NCI-H1105 (cell line): ENCODE results near the gene PPP1R9B.

ENCODE experiments used
- DNase-seq: peaks from one replicate; lab custom pipeline; 2025; lab: John Stamatoyannopoulos, UW

Gene PPP1R9B

GRCh38 chr17:50155115-50155819, 4.8 kb upstream of the PPP1R9B start:
- DNase-seq = no peak

GRCh38 chr17:50154604-50155003, 4.1 kb upstream of the PPP1R9B start:
- DNase-seq = no peak

- no peak for DNase-seq
Measured at GRCh38 chr17:50153650-50154575, 3.4 kb upstream of the PPP1R9B start.

- DNase-seq = no peak
Measured at GRCh38 chr17:50152736-50153135, 2.3 kb upstream of the PPP1R9B start.

GRCh38 chr17:50151937-50152547, 1.6 kb upstream of the PPP1R9B start:
- DNase-seq = peak; percentile 77

GRCh38 chr17:50151041-50151936, 812 bp upstream of the PPP1R9B start:
- peak; percentile 69 for DNase-seq

- DNase-seq = no peak
Measured at GRCh38 chr17:50149417-50150353, 792 bp downstream of the PPP1R9B start.

GRCh38 chr17:50149091-50149416, 1.4 kb downstream of the PPP1R9B start:
- DNase-seq = no peak

GRCh38 chr17:50148226-50149090, 2.0 kb downstream of the PPP1R9B start:
- DNase-seq = peak; percentile 45

GRCh38 chr17:50147841-50148225, 2.6 kb downstream of the PPP1R9B start:
- DNase-seq = no peak

GRCh38 chr17:50146927-50147665, 3.4 kb downstream of the PPP1R9B start:
- no peak for DNase-seq

GRCh38 chr17:50146230-50146926, 4.1 kb downstream of the PPP1R9B start:
- DNase-seq = no peak

GRCh38 chr17:50145532-50146229, 4.8 kb downstream of the PPP1R9B start:
- no peak for DNase-seq

GRCh38 chr17:50144845-50145531, 5.5 kb downstream of the PPP1R9B start:
- no peak for DNase-seq

GRCh38 chr17:50144355-50144754, 6.1 kb downstream of the PPP1R9B start:
- no peak for DNase-seq

- DNase-seq = no peak
Measured at GRCh38 chr17:50143461-50144176, 6.9 kb downstream of the PPP1R9B start.

GRCh38 chr17:50141745-50142110, 8.7 kb downstream of the PPP1R9B start:
- no peak for DNase-seq
